ENCODE results near the gene RPS19BP1. TPM values are rescaled to one million over a fixed set of nuclear protein-coding genes. Genes with fewer than 3 reads are reported as not detected.

RPS19BP1 gene
- total and polyA plus RNA-seq, 9 donors: 9.1 to 130 (median 44.2) TPM

DNA sequence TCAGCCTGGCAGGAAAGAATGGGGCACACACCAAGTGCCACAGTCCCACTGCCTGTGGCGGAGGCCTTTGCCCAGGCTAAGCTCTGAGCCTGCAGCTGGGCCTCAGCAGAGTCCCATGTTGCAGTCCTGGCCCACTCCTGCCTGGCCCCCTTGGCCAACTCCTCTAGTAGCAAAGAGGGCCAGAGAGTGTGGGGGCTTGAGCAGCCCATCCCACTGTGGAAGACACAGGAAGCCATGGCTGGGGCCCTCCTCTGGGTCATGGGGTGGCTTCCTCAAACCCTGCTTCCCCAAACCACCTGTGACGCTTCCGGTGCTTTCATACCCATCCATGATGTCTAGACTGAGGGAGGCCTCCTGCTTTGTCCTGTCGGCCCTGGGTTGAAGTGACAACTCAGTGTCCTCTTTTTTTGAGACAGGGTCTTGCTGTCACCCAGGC is 5.8 kb downstream of the RPS19BP1 start:
- no peaks in the 10 kb centered on the region for H3K27me3 ChIP-seq
- DNase-seq: no peak
- no peaks in the 10 kb centered on the region for H3K36me3 ChIP-seq
- TF ChIP-seq EP300 (IDR thresholded peaks at IDR 0.05) (no peak), POLR2A (IDR thresholded peaks at IDR 0.05) (no peak)
- TF ChIP-seq, protein P1, sequence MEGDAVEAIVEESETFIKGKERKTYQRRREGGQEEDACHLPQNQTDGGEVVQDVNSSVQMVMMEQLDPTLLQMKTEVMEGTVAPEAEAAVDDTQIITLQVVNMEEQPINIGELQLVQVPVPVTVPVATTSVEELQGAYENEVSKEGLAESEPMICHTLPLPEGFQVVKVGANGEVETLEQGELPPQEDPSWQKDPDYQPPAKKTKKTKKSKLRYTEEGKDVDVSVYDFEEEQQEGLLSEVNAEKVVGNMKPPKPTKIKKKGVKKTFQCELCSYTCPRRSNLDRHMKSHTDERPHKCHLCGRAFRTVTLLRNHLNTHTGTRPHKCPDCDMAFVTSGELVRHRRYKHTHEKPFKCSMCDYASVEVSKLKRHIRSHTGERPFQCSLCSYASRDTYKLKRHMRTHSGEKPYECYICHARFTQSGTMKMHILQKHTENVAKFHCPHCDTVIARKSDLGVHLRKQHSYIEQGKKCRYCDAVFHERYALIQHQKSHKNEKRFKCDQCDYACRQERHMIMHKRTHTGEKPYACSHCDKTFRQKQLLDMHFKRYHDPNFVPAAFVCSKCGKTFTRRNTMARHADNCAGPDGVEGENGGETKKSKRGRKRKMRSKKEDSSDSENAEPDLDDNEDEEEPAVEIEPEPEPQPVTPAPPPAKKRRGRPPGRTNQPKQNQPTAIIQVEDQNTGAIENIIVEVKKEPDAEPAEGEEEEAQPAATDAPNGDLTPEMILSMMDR (IDR thresholded peaks at IDR 0.05): no peak
- H3K4me3 ChIP-seq: no peak overlapping the region
- 73 to 78% (median 76%) methylated on average over 4 of the region's 4 CpGs for WGBS, 3 donors
- no peaks in the 10 kb centered on the region for H3K9me3 ChIP-seq
- peaks cover 24% of the 10 kb centered on the region for H3K4me1 ChIP-seq (ENCODE audit: insufficient read depth)
- intact Hi-C loops (cut with DNase I): loop anchor here (5.0 to 10.0 kb wide), 7 partner anchors 122 to 662 kb away; partner anchors contain the start of genes RPL3 (in 2 of the 4), CBX7 (in 1 of the 4) and SYNGR1 (in 1 of the 4)
- H3K27ac ChIP-seq: no peak overlapping the region

DNA sequence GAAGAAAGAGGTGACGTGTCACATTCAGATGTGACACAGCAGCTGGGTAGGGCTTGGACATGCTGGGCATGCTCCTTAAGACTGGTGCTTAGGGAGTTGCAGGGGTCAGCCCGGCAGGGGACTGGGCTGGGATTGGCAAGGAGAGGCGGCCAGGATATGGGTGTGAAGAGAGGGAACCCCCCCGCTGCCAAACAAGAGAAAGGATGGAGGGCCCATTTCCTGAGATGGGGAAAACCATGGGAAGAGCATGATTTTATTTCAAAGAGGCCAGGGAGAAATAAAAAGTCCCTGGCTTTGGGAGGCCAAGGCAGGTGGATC is 6.9 kb downstream of the RPS19BP1 start:
- H3K4me3 ChIP-seq: no peak overlapping the region
- DNase-seq: no peak
- no peak for TF ChIP-seq EP300 (IDR thresholded peaks at IDR 0.05)
- TF ChIP-seq, protein P1 (IDR thresholded peaks at IDR 0.05): no peak
- TF ChIP-seq POLR2A (IDR thresholded peaks at IDR 0.05): no peak
- H3K27ac ChIP-seq: no peak overlapping the region
- intact Hi-C loops (cut with DNase I): loop anchor here (2.0 to 10.0 kb wide), 8 partner anchors 29 to 661 kb away; partner anchors contain the start of genes RPL3 (in 2 of the 4), CBX7 (in 1 of the 4) and SYNGR1 (in 1 of the 4)
- H3K4me1 ChIP-seq (ENCODE audit: insufficient read depth): peaks cover 21% of the 10 kb centered on the region
- H3K27me3 ChIP-seq: no peaks in the 10 kb centered on the region
- 61 to 67% (median 64%) methylated on average over 4 of the region's 4 CpGs for WGBS, 3 donors
- no peaks in the 10 kb centered on the region for H3K36me3 ChIP-seq
- H3K9me3 ChIP-seq: no peaks in the 10 kb centered on the region

DNA sequence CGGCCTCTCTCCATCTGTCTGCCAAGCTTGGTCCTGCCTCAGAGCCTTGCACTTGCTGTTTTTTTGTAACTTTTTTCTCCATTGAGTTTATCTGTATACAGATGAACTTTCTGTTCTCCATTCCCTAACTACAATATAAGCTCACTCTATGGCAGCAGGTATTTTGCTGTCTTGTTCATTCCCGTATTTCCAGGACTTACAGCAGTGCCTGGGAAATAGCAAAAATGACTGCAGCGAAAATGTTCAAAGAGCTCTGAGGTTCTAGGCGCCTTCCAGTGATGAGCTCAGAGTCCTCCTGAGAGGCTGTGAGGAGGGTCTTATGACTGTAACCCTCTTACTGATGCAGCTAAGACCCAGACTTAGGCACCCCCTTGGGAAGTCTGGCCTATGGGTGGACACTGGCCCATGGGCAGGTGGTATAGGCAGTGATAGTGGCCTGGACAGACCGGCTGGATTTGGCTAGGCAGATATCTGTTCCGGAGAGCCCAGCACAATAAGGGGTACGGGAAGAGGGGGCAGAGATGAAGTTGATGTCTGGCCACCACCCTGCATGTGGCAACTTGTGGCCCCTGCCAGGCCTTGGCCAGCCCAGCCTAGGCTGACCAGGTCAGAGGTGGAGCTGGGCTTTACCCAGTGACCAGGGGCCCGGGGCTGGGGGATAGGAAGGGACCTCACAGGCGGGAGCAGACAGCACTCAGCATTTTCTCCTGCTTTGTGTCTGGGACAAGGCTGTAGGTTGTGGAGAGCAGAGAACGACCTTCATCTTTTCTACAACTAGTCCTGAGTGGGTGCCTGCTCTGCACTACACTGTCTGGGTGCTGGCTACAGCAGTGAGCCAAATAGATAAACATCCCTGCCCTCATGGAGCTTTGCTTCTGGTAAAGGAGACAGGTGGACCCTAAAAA is 7.5 kb downstream of the RPS19BP1 start:
- intact Hi-C loops (cut with DNase I): loop anchor here (2.0 to 10.0 kb wide), 9 partner anchors 28 to 660 kb away; partner anchors contain the start of genes RPL3 (in 3 of the 4), CBX7 (in 1 of the 4) and SYNGR1 (in 1 of the 4)
- Histone ChIP-seq H3K27ac (no peak overlapping the region), H3K4me1 (ENCODE audit: insufficient read depth) (peaks cover 21% of the 10 kb centered on the region), H3K27me3 (no peaks in the 10 kb centered on the region), H3K4me3 (no peak overlapping the region), H3K9me3 (no peaks in the 10 kb centered on the region), H3K36me3 (no peaks in the 10 kb centered on the region)
- peak in 1 of 5 donors; percentile 21 for DNase-seq
- TF ChIP-seq POLR2A (IDR thresholded peaks at IDR 0.05) (no peak), EP300 (IDR thresholded peaks at IDR 0.05) (no peak)
- TF ChIP-seq, protein P1 (IDR thresholded peaks at IDR 0.05): no peak
- 55 to 61% (median 56%) methylated on average over 10 of the region's 10 CpGs for WGBS, 3 donors

DNA sequence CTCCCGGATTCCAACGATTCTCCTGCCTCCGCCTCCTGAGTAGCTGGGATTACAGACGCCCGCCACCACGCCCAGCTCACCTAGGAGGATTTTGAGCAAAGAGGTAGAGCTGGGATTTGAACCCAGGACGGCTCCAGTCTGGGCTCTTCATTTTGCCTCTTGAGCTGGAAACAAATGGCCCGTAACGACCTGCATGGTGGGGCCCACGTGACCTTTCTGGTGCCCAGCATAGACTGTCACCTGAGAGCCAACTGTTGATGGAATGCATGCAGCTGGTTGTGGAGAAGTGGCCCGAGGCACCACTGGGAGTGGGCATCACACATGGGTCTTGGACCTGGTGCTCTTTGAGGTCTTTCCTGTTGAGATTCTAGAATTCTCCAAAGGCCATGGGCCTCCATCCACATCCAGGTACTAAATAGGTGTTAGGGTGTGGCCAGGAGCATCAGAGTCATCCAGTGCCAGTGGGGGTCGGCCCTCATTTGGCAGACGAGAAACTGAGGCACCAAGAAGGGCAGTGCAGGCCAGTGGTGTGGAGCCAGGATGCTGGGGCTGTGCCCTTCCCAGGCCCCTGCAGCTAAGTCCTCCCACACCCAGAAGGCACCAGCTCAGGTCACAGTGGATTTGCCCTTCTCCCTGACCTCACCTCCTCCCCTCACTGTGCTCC is 8.3 kb downstream of the RPS19BP1 start:
- Histone ChIP-seq H3K27me3 (no peaks in the 10 kb centered on the region), H3K4me3 (no peak overlapping the region), H3K9me3 (no peaks in the 10 kb centered on the region), H3K27ac (no peak overlapping the region), H3K4me1 (ENCODE audit: insufficient read depth) (peaks cover 16% of the 10 kb centered on the region), H3K36me3 (no peaks in the 10 kb centered on the region)
- intact Hi-C loops (cut with DNase I): loop anchor here (2.0 to 10.0 kb wide), 7 partner anchors 27 to 659 kb away; partner anchors contain the start of genes RPL3 (in 3 of the 4), CBX7 (in 1 of the 4) and SYNGR1 (in 1 of the 4)
- TF ChIP-seq EP300 (IDR thresholded peaks at IDR 0.05) (no peak), POLR2A (IDR thresholded peaks at IDR 0.05) (no peak)
- TF ChIP-seq, protein P1 (IDR thresholded peaks at IDR 0.05): no peak
- DNase-seq: peak in 1 of 5 donors; percentile 26
- 57 to 62% (median 62%) methylated on average over 13 of the region's 13 CpGs for WGBS, 3 donors
